HG03025 (cell line): ENCODE results near the gene UBE3D.
"Not testable (repeated sequence)": the region's sequence is repeated elsewhere in the genome, so short reads cannot be mapped to it uniquely, and the experiment has no call there.

ENCODE experiments used
- ATAC-seq: cut with Tn5 transposase; IDR thresholded peaks from one replicate; pipeline ENCODE4 v1.9.1; 2021; ENCODE audit warnings: mild to moderate bottlenecking, moderate library complexity; ENCODE audit not compliant: unreplicated experiment, low FRiP score

UBE3D gene

GRCh38 chr6:82924799-82925535 lies 140.7 kb downstream of the UBE3D start:
- ATAC-seq: no peak

- ATAC-seq: no peak
These were observed 144.4 kb downstream of the UBE3D start for GRCh38 chr6:82921258-82921657.

GRCh38 chr6:82917346-82918064 lies 148.1 kb downstream of the UBE3D start:
- no peak for ATAC-seq

GRCh38 chr6:82915666-82916065 lies 150.0 kb downstream of the UBE3D start:
- no peak for ATAC-seq

GRCh38 chr6:82914511-82914910 lies 151.1 kb downstream of the UBE3D start:
- no peak for ATAC-seq

GRCh38 chr6:82910820-82911219 lies 154.8 kb downstream of the UBE3D start:
- ATAC-seq: no peak

GRCh38 chr6:82910395-82910794 lies 155.2 kb downstream of the UBE3D start:
- no peak for ATAC-seq

- ATAC-seq: no peak
These were observed 156.1 kb downstream of the UBE3D start for GRCh38 chr6:82909551-82909950.

GRCh38 chr6:82908661-82909060 lies 157.0 kb downstream of the UBE3D start:
- ATAC-seq: no peak

GRCh38 chr6:82906951-82907350 lies 158.7 kb downstream of the UBE3D start:
- no peak for ATAC-seq

- no peak for ATAC-seq
These were observed 159.2 kb downstream of the UBE3D start for GRCh38 chr6:82906489-82906888.

GRCh38 chr6:82904860-82905259 lies 160.8 kb downstream of the UBE3D start:
- no peak for ATAC-seq

GRCh38 chr6:82904257-82904656 lies 161.4 kb downstream of the UBE3D start:
- ATAC-seq: no peak

- ATAC-seq: no peak
These were observed 163.4 kb downstream of the UBE3D start for GRCh38 chr6:82902290-82902689.

GRCh38 chr6:82894653-82895259 lies 170.9 kb downstream of the UBE3D start:
- no peak for ATAC-seq

GRCh38 chr6:82893889-82894652 lies 171.6 kb downstream of the UBE3D start:
- ATAC-seq: no peak

GRCh38 chr6:82891503-82891902 lies 174.1 kb downstream of the UBE3D start:
- not testable (repeated sequence) for ATAC-seq

- no peak for ATAC-seq
These were observed 174.6 kb downstream of the UBE3D start for GRCh38 chr6:82891076-82891475.

- ATAC-seq: no peak
These were observed 175.4 kb downstream of the UBE3D start for GRCh38 chr6:82890240-82890639.

GRCh38 chr6:82889143-82889542 lies 176.5 kb downstream of the UBE3D start:
- ATAC-seq: no peak
